Mesendoderm (in vitro differentiated cells): ENCODE measurements around the gene PCDHB16.
"Not testable (repeated sequence)": the region's sequence is repeated elsewhere in the genome, so short reads cannot be mapped to it uniquely, and the experiment has no call there.

Experiments
- DNase-seq: peaks from one replicate; pipeline ENCODE4 v3.0.0; 2013
- H2AK5ac ChIP-seq: 2 replicates; pipeline ENCODE4 v1.6.1; 2013; ENCODE audit warnings: low read length, inconsistent platforms
- H2BK120ac ChIP-seq: 2 replicates; pipeline ENCODE4 v1.6.1; 2013; ENCODE audit warnings: low read depth, mild to moderate bottlenecking, low read length, moderate library complexity, mixed read lengths
- H2BK15ac ChIP-seq: replicated peaks from 2 replicates; pipeline ENCODE4 v1.6.1; 2013; ENCODE audit warnings: low read depth, mild to moderate bottlenecking, moderate library complexity
- H2BK5ac ChIP-seq: 2 replicates; pipeline ENCODE4 v1.6.1; 2013; ENCODE audit warnings: low read length, inconsistent platforms
- H3K18ac ChIP-seq: 2 replicates; pipeline ENCODE4 v1.6.1; 2013; ENCODE audit warnings: mild to moderate bottlenecking, low read length, mixed read lengths
- H3K23ac ChIP-seq: one replicate; pipeline ENCODE4 v1.6.1; 2013; ENCODE audit warnings: low read length
- H3K27ac ChIP-seq: 2 replicates; pipeline ENCODE4 v1.5.1; 2013; ENCODE audit warnings: low read depth, mild to moderate bottlenecking, inconsistent platforms, low read length, moderate library complexity
- H3K27me3 ChIP-seq: 2 replicates; pipeline ENCODE4 v1.6.1; 2013; ENCODE audit warnings: low read length, control low read depth, mild to moderate bottlenecking, inconsistent platforms; ENCODE audit not compliant: insufficient read depth, poor library complexity
- H3K36me3 ChIP-seq: 2 replicates; pipeline ENCODE4 v1.6.1; 2013; ENCODE audit warnings: low read length, inconsistent platforms; ENCODE audit not compliant: control insufficient read depth, insufficient read depth
- H3K4ac ChIP-seq: one replicate; pipeline ENCODE4 v1.6.1; 2013; ENCODE audit warnings: low read depth, mild to moderate bottlenecking, low read length, moderate library complexity
- H3K4me1 ChIP-seq: 2 replicates; pipeline ENCODE4 v1.6.1; 2013; ENCODE audit warnings: low read depth, low read length, inconsistent platforms; ENCODE audit not compliant: control insufficient read depth
- H3K4me2 ChIP-seq: 2 replicates; pipeline ENCODE4 v1.6.1; 2013; ENCODE audit warnings: low read length
- H3K4me3 ChIP-seq: 2 replicates; pipeline ENCODE4 v1.5.1; 2013; ENCODE audit warnings: mild to moderate bottlenecking, low read length
- H3K56ac ChIP-seq: one replicate; pipeline ENCODE4 v1.6.1; 2013; ENCODE audit warnings: low read length
- H3K79me1 ChIP-seq: 2 replicates; pipeline ENCODE4 v1.6.1; 2013; ENCODE audit warnings: low read length, inconsistent platforms
- H3K79me2 ChIP-seq: 2 replicates; pipeline ENCODE4 v1.6.1; 2013; ENCODE audit warnings: mild to moderate bottlenecking, low read length; ENCODE audit not compliant: control insufficient read depth, insufficient read depth
- H3K9ac ChIP-seq: 2 replicates; pipeline ENCODE4 v1.6.1; 2013; ENCODE audit warnings: low read length, inconsistent platforms
- H4K5ac ChIP-seq: one replicate; pipeline ENCODE4 v1.6.1; 2013; ENCODE audit warnings: low read length
- H4K8ac ChIP-seq: one replicate; pipeline ENCODE4 v1.6.1; 2013; ENCODE audit warnings: low read depth, mild to moderate bottlenecking, control low read depth, low read length, moderate library complexity
- WGBS: extraction: QIAGEN DNeasy Blood & Tissue Kit; methylation state at CpG from one replicate; pipeline ENCODE4 v1.1.7; 2013; ENCODE audit warnings: low lambda C conversion rate, missing lambda C conversion rate; ENCODE audit not compliant: insufficient coverage; ENCODE audit errors: extremely low coverage; 5-methylcytosine and 5-hydroxymethylcytosine counted together

Gene PCDHB16

DNA sequence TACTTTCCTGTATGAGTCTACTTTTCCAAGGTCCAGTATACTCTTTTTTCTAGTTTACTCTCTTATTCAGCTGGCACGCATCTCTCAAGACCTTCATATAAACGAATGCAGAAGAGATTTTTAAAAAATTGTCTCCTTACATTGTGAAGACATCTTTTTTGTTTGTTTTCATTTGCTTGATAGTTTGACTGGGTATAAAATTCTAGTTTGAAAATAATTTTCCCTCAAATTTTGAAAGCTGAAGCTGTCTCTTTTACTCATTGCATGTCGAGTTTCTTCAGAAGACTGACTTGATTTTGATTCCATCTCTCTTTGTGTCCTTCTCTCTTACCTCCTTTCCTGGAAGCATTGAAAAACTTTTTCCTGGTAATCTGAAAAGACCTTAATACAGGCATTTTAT, 14.2 kb downstream of the PCDHB16 start:
- Histone ChIP-seq H3K56ac (no peak overlapping the region), H3K27ac (no peak overlapping the region), H3K4me3 (no peak overlapping the region), H4K8ac (no peak overlapping the region), H3K18ac (no peak overlapping the region), H3K79me2 (no peaks in the 10 kb centered on the region), H3K27me3 (no peaks in the 10 kb centered on the region), H3K4me2 (no peak overlapping the region), H3K23ac (no peak overlapping the region), H3K4ac (no peak overlapping the region), H3K4me1 (no peaks in the 10 kb centered on the region), H3K9ac (no peak overlapping the region), H2BK5ac (no peak overlapping the region), H4K5ac (no peak overlapping the region), H3K79me1 (no peaks in the 10 kb centered on the region), H2AK5ac (no peak overlapping the region), H2BK120ac (no peak overlapping the region), H3K36me3 (no peaks in the 10 kb centered on the region), H2BK15ac (no peak overlapping the region)
- no CpG with 5 or more reads among the region's 3 CpGs for WGBS
- no peak for DNase-seq

DNA sequence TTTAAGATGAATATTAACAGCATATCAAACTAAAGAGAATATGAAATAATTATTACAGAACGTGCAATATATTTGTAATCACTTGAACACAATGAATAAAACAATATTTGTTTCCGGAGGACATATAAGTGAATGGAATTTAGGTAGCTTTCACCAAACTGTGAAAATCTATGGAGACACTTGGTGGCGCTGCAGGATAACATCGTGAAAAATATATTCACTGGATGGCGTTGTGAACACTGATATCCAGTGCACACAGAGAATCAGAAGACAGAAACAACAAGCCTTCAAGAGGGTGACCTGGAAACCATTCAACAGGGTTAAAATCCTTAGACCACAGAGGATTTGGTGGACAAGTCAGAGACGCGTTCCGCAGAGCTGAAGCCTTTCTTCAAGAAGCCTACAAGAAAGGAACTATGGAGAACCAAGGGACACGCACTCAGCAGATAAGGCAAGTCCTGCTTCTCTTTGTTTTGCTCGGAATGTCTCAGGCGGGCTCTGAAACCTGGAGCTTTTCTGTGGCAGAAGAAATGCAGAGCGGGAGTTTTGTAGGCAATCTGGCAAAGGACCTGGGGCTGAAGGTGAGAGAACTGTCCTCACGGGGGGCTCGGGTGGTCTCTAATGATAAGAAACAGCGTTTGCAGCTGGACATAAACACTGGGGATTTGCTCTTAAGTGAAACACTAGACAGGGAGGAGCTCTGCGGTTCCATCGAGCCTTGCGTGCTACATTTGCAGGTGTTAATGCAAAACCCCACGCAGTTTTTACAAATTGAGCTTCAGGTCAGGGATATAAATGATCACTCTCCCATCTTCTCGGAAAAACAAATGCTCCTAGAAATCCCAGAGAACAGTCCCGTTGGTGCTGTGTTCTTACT, 17.4 kb downstream of the PCDHB16 start, which contains the start of gene PCDHB11:
PCDHB11 (plus strand) TSS at position 269 of the 877 bp plus-strand sequence; CDS start at position 417, 148 bp downstream.
- Histone ChIP-seq H3K79me2 (no peaks in the 10 kb centered on the region), H3K79me1 (no peaks in the 10 kb centered on the region), H3K18ac (no peak within 1 kb of the TSS), H2BK15ac (no peak within 1 kb of the TSS), H3K27ac (no peak within 1 kb of the TSS), H4K8ac (no peak within 1 kb of the TSS), H3K23ac (no peak within 1 kb of the TSS), H3K4ac (no peak within 1 kb of the TSS), H3K27me3 (no peaks in the 10 kb centered on the region), H3K9ac (no peak within 1 kb of the TSS), H3K4me3 (no peak within 1 kb of the TSS), H3K36me3 (no peaks in the 10 kb centered on the region), H2BK5ac (no peak within 1 kb of the TSS), H3K4me2 (no peak within 1 kb of the TSS), H2AK5ac (no peak within 1 kb of the TSS), H4K5ac (no peak within 1 kb of the TSS), H3K56ac (no peak within 1 kb of the TSS), H3K4me1 (no peaks in the 10 kb centered on the region), H2BK120ac (no peak within 1 kb of the TSS)
- WGBS = no CpG with 5 or more reads among the region's 21 CpGs
- DNase-seq = peak; percentile 46

DNA sequence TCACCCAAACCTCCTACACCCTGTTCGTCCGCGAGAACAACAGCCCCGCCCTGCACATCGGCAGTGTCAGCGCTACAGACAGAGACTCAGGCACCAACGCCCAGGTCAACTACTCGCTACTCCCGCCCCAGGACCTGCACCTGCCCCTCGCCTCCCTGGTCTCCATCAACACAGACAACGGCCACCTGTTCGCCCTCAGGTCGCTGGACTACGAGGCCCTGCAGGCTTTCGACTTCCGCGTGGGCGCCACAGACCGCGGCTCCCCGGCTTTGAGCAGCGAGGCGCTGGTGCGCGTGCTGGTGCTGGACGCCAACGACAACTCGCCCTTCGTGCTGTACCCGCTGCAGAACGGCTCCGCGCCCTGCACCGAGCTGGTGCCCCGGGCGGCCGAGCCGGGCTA, 18.9 kb downstream of the PCDHB16 start:
- not testable (repeated sequence) for H3K56ac ChIP-seq, H2BK120ac ChIP-seq, H3K27ac ChIP-seq, H3K27me3 ChIP-seq, H3K4me2 ChIP-seq, H3K36me3 ChIP-seq, H3K4ac ChIP-seq, H4K5ac ChIP-seq, H2BK5ac ChIP-seq, H2BK15ac ChIP-seq, H4K8ac ChIP-seq, H3K23ac ChIP-seq, H3K4me3 ChIP-seq, H3K18ac ChIP-seq, H3K79me1 ChIP-seq, H3K79me2 ChIP-seq, DNase-seq, H2AK5ac ChIP-seq, H3K9ac ChIP-seq, H3K4me1 ChIP-seq
- WGBS = no CpG with 5 or more reads among the region's 38 CpGs

DNA sequence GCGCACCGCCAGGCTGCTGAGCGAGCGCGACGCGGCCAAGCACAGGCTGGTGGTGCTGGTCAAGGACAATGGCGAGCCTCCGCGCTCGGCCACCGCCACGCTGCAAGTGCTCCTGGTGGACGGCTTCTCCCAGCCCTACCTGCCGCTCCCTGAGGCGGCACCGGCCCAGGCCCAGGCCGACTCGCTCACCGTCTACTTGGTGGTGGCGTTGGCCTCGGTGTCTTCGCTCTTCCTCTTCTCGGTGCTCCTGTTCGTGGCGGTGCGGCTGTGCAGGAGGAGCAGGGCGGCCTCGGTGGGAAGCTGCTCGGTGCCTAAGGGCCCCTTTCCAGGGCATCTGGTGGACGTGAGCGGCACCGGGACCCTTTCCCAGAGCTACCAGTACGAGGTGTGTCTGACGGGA, 19.5 kb downstream of the PCDHB16 start:
- not testable (repeated sequence) for H2AK5ac ChIP-seq, H4K8ac ChIP-seq, H2BK120ac ChIP-seq, H3K79me1 ChIP-seq, H4K5ac ChIP-seq, H3K4me2 ChIP-seq, H3K27ac ChIP-seq, H3K79me2 ChIP-seq, H3K9ac ChIP-seq, H2BK15ac ChIP-seq, H3K4ac ChIP-seq, H3K18ac ChIP-seq, H3K4me3 ChIP-seq, H3K27me3 ChIP-seq, H3K56ac ChIP-seq, H3K23ac ChIP-seq, DNase-seq, H3K4me1 ChIP-seq, H3K36me3 ChIP-seq, H2BK5ac ChIP-seq
- WGBS = no CpG with 5 or more reads among the region's 35 CpGs

DNA sequence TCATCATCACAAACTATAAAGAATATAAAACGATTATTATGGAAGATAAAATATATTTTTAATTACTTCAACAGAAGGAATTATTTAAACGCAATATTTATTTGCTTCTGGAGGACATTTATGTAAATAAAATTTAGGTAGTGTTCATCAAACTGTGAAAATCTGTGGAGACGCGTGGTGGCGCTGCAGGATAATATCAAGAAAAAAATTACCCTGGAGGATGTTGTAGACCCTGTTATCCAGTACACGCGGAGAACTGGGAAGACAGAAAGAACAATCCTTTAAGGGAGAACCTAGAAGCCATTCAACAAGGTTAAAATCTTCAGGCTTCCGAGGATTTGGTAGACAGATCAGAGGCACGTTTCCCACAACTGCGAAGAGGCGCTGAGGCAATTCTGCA, 26.3 kb downstream of the PCDHB16 start, which contains the start of gene PCDHB12:
PCDHB12 (plus strand) TSS at position 242 of the 400 bp plus-strand sequence. CDS start 189 bp downstream, outside the sequence.
- Histone ChIP-seq H3K27me3 (no peaks in the 10 kb centered on the region), H2AK5ac (no peak within 1 kb of the TSS), H3K4ac (no peak within 1 kb of the TSS), H3K56ac (no peak within 1 kb of the TSS), H4K5ac (no peak within 1 kb of the TSS), H3K18ac (no peak within 1 kb of the TSS), H2BK15ac (no peak within 1 kb of the TSS), H4K8ac (peak within 1 kb of the TSS; percentile 39), H3K23ac (no peak within 1 kb of the TSS), H3K27ac (no peak within 1 kb of the TSS), H3K9ac (no peak within 1 kb of the TSS), H3K4me3 (no peak within 1 kb of the TSS), H2BK5ac (no peak within 1 kb of the TSS), H3K36me3 (no peaks in the 10 kb centered on the region), H3K79me1 (no peaks in the 10 kb centered on the region), H3K79me2 (no peaks in the 10 kb centered on the region), H2BK120ac (no peak within 1 kb of the TSS), H3K4me2 (no peak within 1 kb of the TSS), H3K4me1 (no peaks in the 10 kb centered on the region)
- peak; percentile 45 for DNase-seq
- no CpG with 5 or more reads among the region's 11 CpGs for WGBS
